ENCODE results near the gene PAFAH1B2.

The PAFAH1B2 gene

GRCh38 chr11:117225553-117226170, 81.6 kb downstream of the PAFAH1B2 start:
- no peak for DNase-seq

Data from CD4-positive, alpha-beta T cell treated with Interleukin-6 for 4 hours (primary cell).